Caco-2 (cell line): Measurements from ENCODE around the gene GIPR. TPM values are rescaled to one million over a fixed set of nuclear protein-coding genes. Genes with fewer than 3 reads are reported as not detected.

Experiments
- BruUV-seq: library from RNA; stranded (reverse); fragments of 400-500 nt; replicated peaks from 2 replicates; lab custom pipeline; 2021; lab: Mats Ljungman, UMichigan
- CTCF ChIA-PET: fragments of 300-600 bp; sonication (Branson Sonifier 250); formaldehyde crosslinking; loops from one replicate; lab custom pipeline; 2022; ENCODE audit warnings: antibody characterized with exemption; lab: Charles Lee
- POLR2A ChIA-PET: fragments of 300-600 bp; sonication (Branson Sonifier 250); formaldehyde crosslinking; loops from one replicate; lab custom pipeline; 2022; ENCODE audit warnings: antibody characterized with exemption; lab: Charles Lee
- DNase-seq, 2 experiments: peaks; one replicate each; pipeline versions ENCODE4 v3.0.0 to v3.0.0-alpha.2; 2020 to 2022
- H3K27me3 ChIP-seq: replicated peaks from 2 replicates; pipeline ENCODE4 v1.6.0; 2011; ENCODE audit warnings: low read length; ENCODE audit not compliant: control insufficient read depth, insufficient read depth
- H3K36me3 ChIP-seq: 2 replicates; pipeline ENCODE4 v1.5.1; 2011; ENCODE audit warnings: low read length; ENCODE audit not compliant: control insufficient read depth, insufficient read depth
- H3K4me1 ChIP-seq: fragments of 250-450 bp; sonication (Bioruptor Pico); 2 replicates; pipeline ENCODE4 v1.5.1; 2020; ENCODE audit warnings: mild to moderate bottlenecking
- H3K4me3 ChIP-seq: 2 replicates; pipeline ENCODE4 v1.5.1; 2011; ENCODE audit warnings: low read depth, mild to moderate bottlenecking, control low read depth, low read length
- H3K9me3 ChIP-seq: fragments of 250-450 bp; sonication (Bioruptor Pico); 2 replicates; pipeline ENCODE4 v1.5.1; 2020; ENCODE audit warnings: mild to moderate bottlenecking, moderate library complexity
- H3K27ac Mint-ChIP-seq: one replicate; pipeline ENCODE4 v1.8.0; 2022; ENCODE audit warnings: mixed read lengths; ENCODE audit not compliant: unreplicated experiment
- H3K27me3 Mint-ChIP-seq: one replicate; pipeline ENCODE4 v1.8.0; 2022; ENCODE audit warnings: mixed read lengths; ENCODE audit not compliant: insufficient read depth, unreplicated experiment
- H3K36me3 Mint-ChIP-seq: one replicate; pipeline ENCODE4 v1.8.0; 2022; ENCODE audit warnings: mild to moderate bottlenecking, mixed read lengths; ENCODE audit not compliant: insufficient read depth, unreplicated experiment
- H3K4me1 Mint-ChIP-seq: one replicate; pipeline ENCODE4 v1.8.0; 2022; ENCODE audit warnings: low read depth, mixed read lengths; ENCODE audit not compliant: unreplicated experiment
- H3K4me3 Mint-ChIP-seq: one replicate; pipeline ENCODE4 v1.8.0; 2022; ENCODE audit warnings: mild to moderate bottlenecking, moderate library complexity, mixed read lengths; ENCODE audit not compliant: unreplicated experiment
- H3K9me3 Mint-ChIP-seq: one replicate; pipeline ENCODE4 v1.8.0; 2022; ENCODE audit warnings: mixed read lengths; ENCODE audit not compliant: unreplicated experiment
- CTCF ChIP-seq, 2 experiments: fragments of 200-600 bp in 1 of 2; IDR thresholded peaks; 1 replicate in 1 of 2; 2 replicates in 1 of 2; pipeline versions ENCODE4 v1.5.1 to v1.8.0; 2011 to 2022; ENCODE audit warnings: antibody characterized with exemption in 1 of 2, control low read depth in 1 of 2, inconsistent platforms in 1 of 2, low read depth in 1 of 2, low read length in 1 of 2, mild to moderate bottlenecking in 1 of 2, moderate library complexity in 1 of 2; ENCODE audit not compliant: insufficient read depth in 1 of 2, severe bottlenecking in 1 of 2, unreplicated experiment in 1 of 2
- intact Hi-C: fragments of 100-400 bp; cut with micrococcal nuclease; formaldehyde crosslinking; loops from one replicate; pipeline ENCODE4 v1.10.0; 2022; ENCODE audit not compliant: unreplicated experiment
- total RNA-seq: library from RNA; stranded (reverse); gene quantifications from 2 replicates; pipeline ENCODE4 v1.2.3, GENCODE V29; 2022

Gene GIPR
- total RNA-seq, 1 experiment from 2014 or later, result 2.6 TPM

GRCh38 chr19:45710356-45711130 lies 42.5 kb downstream of the GIPR start:
- POLR2A ChIA-PET, result no interaction called here
- no peak overlapping the region for H3K4me3 Mint-ChIP-seq
- CTCF ChIA-PET, result interaction anchor here (0.6 kb wide), 1 partner anchor 864 kb away, joined by 6 read pairs; no protein-coding TSS in a partner anchor

GRCh38 chr19:45711851-45712698 lies 44.1 kb downstream of the GIPR start:
- Histone ChIP-seq H3K36me3 (0 out of 2 replicates have a peak, but pooled peaks cover 3% of the 10 kb centered on the region), H3K4me3 (no peak overlapping the region), H3K4me1 (peaks cover 7% of the 10 kb centered on the region; the same call in 1 of the 2 replicates), H3K27me3 (no peaks in the 10 kb centered on the region), H3K9me3 (no peaks in the 10 kb centered on the region)
- TF ChIP-seq CTCF (IDR thresholded peaks at IDR 0.05; ENCODE audit: insufficient read depth in 1 of 2, low read depth in 1 of 2, low read length in 1 of 2, severe bottlenecking in 1 of 2, unreplicated experiment in 1 of 2), result no peak
- Mint-ChIP-seq H3K36me3 (peaks cover 64% of the 10 kb centered on the region), H3K27me3 (no peaks in the 10 kb centered on the region), H3K4me3 (no peak overlapping the region), H3K27ac (no peak overlapping the region), H3K4me1 (peaks cover 9% of the 10 kb centered on the region), H3K9me3 (no peaks in the 10 kb centered on the region)
- CTCF ChIA-PET, result no interaction called here
- intact Hi-C loops, result no loop called here
- POLR2A ChIA-PET, result no interaction called here
- DNase-seq, result no peak
- BruUV-seq, result no TSS peak

More at GRCh38 chr19:45710356-45711130, 42.5 kb downstream of the GIPR start:
- BruUV-seq, result no TSS peak
- H3K9me3 ChIP-seq, result no peaks in the 10 kb centered on the region
- 0 out of 2 replicates have a peak, but pooled peaks cover 3% of the 10 kb centered on the region for H3K36me3 ChIP-seq
- intact Hi-C loops, result no loop called here
- H3K27me3 Mint-ChIP-seq, result no peaks in the 10 kb centered on the region
- H3K4me1 ChIP-seq, result 0 out of 2 replicates have a peak, but pooled peaks cover 4% of the 10 kb centered on the region
- no peak overlapping the region for H3K4me3 ChIP-seq
- H3K27ac Mint-ChIP-seq, result no peak overlapping the region
- H3K9me3 Mint-ChIP-seq, result no peaks in the 10 kb centered on the region
- no peaks in the 10 kb centered on the region for H3K4me1 Mint-ChIP-seq
- no peak for TF ChIP-seq CTCF (IDR thresholded peaks at IDR 0.05; ENCODE audit: insufficient read depth in 1 of 2, low read depth in 1 of 2, low read length in 1 of 2, severe bottlenecking in 1 of 2, unreplicated experiment in 1 of 2)
- H3K36me3 Mint-ChIP-seq, result peaks cover 54% of the 10 kb centered on the region
- no peak for DNase-seq
- H3K27me3 ChIP-seq, result no peaks in the 10 kb centered on the region

GRCh38 chr19:45712699-45713067 lies 44.7 kb downstream of the GIPR start:
- ChIA-PET POLR2A (no interaction called here), CTCF (no interaction called here)
- Mint-ChIP-seq H3K4me1 (peaks cover 9% of the 10 kb centered on the region), H3K4me3 (no peak overlapping the region), H3K36me3 (peaks cover 70% of the 10 kb centered on the region), H3K27ac (no peak overlapping the region), H3K9me3 (no peaks in the 10 kb centered on the region), H3K27me3 (no peaks in the 10 kb centered on the region)
- Histone ChIP-seq H3K27me3 (no peaks in the 10 kb centered on the region), H3K36me3 (0 out of 2 replicates have a peak, but pooled peaks cover 3% of the 10 kb centered on the region), H3K4me3 (no peak overlapping the region), H3K4me1 (peaks cover 7% of the 10 kb centered on the region; the same call in 1 of the 2 replicates), H3K9me3 (no peaks in the 10 kb centered on the region)
- intact Hi-C loops, result no loop called here
- no TSS peak for BruUV-seq
- TF ChIP-seq CTCF (IDR thresholded peaks at IDR 0.05; ENCODE audit: insufficient read depth in 1 of 2, low read depth in 1 of 2, low read length in 1 of 2, severe bottlenecking in 1 of 2, unreplicated experiment in 1 of 2), result no peak
- no peak for DNase-seq
